Muscle layer of duodenum (tissue), 2 donors: ENCODE results near the gene RGS12.

Source experiments
- H3K27ac ChIP-seq: one replicate; pipeline ENCODE4 v1.7.0; 2013; ENCODE audit warnings: mild to moderate bottlenecking, low read length
- H3K27me3 ChIP-seq: one replicate; pipeline ENCODE4 v1.7.0; 2013; ENCODE audit warnings: low read depth, mild to moderate bottlenecking, control low read depth, low read length
- H3K36me3 ChIP-seq, 2 donors: one replicate each; pipeline ENCODE4 v1.7.0; 2013; ENCODE audit warnings: low read length in 2 of 2, control low read depth in 1 of 2, mild to moderate bottlenecking in 1 of 2; ENCODE audit not compliant: insufficient read depth in 2 of 2, control insufficient read depth in 1 of 2
- H3K4me1 ChIP-seq, 2 donors: one replicate each; pipeline ENCODE4 v1.7.0; 2013; ENCODE audit warnings: low read length in 2 of 2, mild to moderate bottlenecking in 2 of 2, control low read depth in 1 of 2, moderate library complexity in 1 of 2; ENCODE audit not compliant: insufficient read depth in 2 of 2, control insufficient read depth in 1 of 2
- H3K4me3 ChIP-seq, 2 donors: one replicate each; pipeline ENCODE4 v1.7.0; 2013; ENCODE audit warnings: low read length in 2 of 2, low read depth in 1 of 2, mild to moderate bottlenecking in 1 of 2
- H3K9me3 ChIP-seq, 2 donors: one replicate each; pipeline ENCODE4 v1.7.0; 2013; ENCODE audit warnings: low read length in 2 of 2, control low read depth in 1 of 2, mild to moderate bottlenecking in 1 of 2; ENCODE audit not compliant: control insufficient read depth in 1 of 2
- donor health status: healthy.

The RGS12 gene

DNA sequence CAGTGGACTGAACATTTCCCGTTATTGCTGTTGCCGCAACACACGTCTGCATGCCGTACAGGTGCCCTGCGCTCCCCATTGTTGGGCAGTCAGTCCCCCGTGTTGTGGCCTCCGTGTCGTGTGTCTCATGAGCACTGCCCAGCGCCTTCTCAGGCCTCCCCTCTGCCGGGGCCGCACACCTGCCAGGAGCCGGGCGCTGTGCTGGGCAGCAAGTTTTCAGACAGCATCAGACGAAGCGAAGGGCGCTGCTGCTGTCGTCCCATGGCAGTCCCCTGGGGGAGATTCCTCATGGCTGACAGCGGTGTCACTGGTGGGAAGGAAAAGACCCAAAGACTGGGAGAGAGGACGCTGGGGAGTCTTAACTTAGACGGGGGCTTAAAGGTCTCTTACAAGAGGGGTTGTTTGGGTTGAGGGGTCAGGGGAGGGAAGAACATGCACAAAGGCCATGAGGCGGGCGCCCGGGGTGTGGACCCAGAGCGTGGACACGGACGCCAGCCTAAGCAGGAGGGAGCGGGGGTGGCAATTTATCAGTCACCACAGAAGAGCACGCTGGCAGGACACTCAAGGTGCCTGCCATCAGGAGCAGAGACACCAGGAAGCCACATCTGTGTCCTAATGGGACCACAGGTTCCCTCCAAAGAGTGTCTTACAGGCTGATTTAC is 47.3 kb downstream of the RGS12 start:
- Histone ChIP-seq H3K27me3 (no peaks in the 10 kb centered on the region), H3K4me3 (no peak overlapping the region), H3K27ac (no peak overlapping the region), H3K4me1 (peaks cover 3 to 13% of the 10 kb centered on the region in 2 donors), H3K9me3 (no peaks in the 10 kb centered on the region), H3K36me3 (no peaks in the 10 kb centered on the region)

DNA sequence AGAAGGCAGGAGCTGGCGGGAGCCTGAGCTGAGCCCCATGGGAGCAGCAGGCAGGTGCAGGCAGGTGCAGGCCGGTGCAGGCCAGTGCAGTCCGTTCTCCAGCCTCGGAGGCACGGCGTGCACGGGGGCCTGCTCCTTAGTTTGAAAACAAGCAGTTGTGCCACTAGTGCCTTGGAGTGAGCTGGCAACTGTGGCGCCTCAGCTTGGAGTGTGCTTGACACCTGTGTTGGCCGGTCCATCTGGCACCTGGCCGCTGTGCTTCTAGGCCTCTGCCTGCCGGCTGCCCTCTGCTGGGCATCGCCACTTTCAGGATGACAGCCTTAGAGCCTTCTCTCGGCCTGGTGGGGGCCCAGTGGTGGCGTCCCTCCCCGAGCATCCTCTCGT is 47.9 kb downstream of the RGS12 start:
- H3K27ac ChIP-seq = no peak overlapping the region
- peaks cover 3 to 13% of the 10 kb centered on the region in 2 donors for H3K4me1 ChIP-seq
- no peak overlapping the region for H3K4me3 ChIP-seq
- no peaks in the 10 kb centered on the region for H3K9me3 ChIP-seq
- H3K27me3 ChIP-seq = no peaks in the 10 kb centered on the region
- H3K36me3 ChIP-seq = no peaks in the 10 kb centered on the region

DNA sequence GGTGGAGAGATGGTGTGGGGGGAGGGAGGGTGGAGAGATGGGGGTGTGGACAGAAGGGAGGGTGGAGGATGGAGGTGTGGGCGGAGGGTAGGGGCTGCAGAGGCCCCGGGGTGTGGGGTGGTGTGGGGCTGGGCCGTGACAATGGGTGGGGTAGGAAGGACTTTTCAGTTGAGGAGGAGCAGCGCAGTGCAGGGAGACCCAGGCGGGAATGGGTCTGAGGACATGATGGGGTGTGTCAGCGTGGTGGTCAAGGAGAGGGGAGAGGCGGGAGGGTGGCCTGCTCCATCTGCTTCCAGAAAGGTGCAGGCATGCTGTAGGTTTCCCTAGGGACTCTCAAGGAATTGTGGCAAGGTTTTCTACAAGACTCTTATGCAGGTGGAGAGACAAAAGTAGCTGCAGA is 48.9 kb downstream of the RGS12 start:
- Histone ChIP-seq H3K4me3 (no peak overlapping the region), H3K27ac (no peak overlapping the region)

DNA sequence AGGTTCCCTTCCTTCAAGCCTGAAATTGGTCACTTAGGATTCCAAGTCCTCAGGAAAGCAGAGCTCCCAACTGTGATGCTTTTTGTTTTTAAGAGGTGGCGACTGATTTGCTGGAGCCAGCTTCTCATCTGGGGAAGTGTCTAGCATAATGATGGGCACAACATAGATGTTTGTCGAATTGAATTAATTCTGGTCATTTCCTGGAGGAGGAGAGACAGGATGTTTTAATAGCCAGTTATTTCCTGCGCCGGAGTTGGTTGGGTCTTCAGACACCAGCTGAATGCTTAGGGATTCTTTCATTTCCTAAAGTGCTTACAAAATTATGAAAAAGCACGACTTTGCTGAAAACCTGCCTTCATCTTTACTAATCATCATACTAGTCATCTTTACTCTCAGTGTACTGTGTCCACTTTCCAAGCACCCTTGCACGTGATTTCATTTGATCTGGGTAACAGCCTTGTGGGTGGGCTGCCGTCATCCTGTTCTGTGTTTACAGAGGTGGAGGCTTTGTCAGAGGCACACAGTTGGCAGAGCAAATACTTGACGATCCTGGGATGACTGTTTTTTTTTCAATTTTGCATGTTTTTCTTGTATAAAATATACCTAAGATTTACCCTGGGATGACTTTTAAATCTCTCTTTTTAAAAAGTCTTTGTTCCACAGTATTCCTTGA is 49.5 kb downstream of the RGS12 start:
- H3K36me3 ChIP-seq = no peaks in the 10 kb centered on the region
- no peak overlapping the region for H3K4me3 ChIP-seq
- no peaks in the 10 kb centered on the region for H3K27me3 ChIP-seq
- no peak overlapping the region for H3K27ac ChIP-seq
- H3K9me3 ChIP-seq = no peaks in the 10 kb centered on the region
- H3K4me1 ChIP-seq = peaks cover 3 to 12% of the 10 kb centered on the region in 2 donors

More for the DNA sequence above, 48.9 kb downstream of the RGS12 start:
- Histone ChIP-seq H3K9me3 (no peaks in the 10 kb centered on the region), H3K36me3 (no peaks in the 10 kb centered on the region), H3K27me3 (no peaks in the 10 kb centered on the region), H3K4me1 (peaks cover 3 to 12% of the 10 kb centered on the region in 2 donors)
